Esophagus muscularis mucosa (tissue), 3 donors: Measurements from ENCODE around the gene DKKL1.

ENCODE experiments used
- POLR2A ChIP-seq: fragments of 450-650 bp; IDR thresholded peaks from one replicate; pipeline ENCODE4 v1.6.1; 2017; ENCODE audit warnings: antibody characterized with exemption, moderate library complexity, mild to moderate bottlenecking, low read depth
- TF ChIP-seq, protein P1 (sequence below), 3 experiments: fragments of 200-600 bp in 2 of 3; fragments of 450-650 bp in 1 of 3; sonication (generic) in 2 of 3; IDR thresholded peaks; one replicate each; pipeline ENCODE4 v1.5.1; 2017 to 2019; ENCODE audit warnings: antibody characterized with exemption in 3 of 3, mild to moderate bottlenecking in 2 of 3, moderate library complexity in 1 of 3

DNA sequence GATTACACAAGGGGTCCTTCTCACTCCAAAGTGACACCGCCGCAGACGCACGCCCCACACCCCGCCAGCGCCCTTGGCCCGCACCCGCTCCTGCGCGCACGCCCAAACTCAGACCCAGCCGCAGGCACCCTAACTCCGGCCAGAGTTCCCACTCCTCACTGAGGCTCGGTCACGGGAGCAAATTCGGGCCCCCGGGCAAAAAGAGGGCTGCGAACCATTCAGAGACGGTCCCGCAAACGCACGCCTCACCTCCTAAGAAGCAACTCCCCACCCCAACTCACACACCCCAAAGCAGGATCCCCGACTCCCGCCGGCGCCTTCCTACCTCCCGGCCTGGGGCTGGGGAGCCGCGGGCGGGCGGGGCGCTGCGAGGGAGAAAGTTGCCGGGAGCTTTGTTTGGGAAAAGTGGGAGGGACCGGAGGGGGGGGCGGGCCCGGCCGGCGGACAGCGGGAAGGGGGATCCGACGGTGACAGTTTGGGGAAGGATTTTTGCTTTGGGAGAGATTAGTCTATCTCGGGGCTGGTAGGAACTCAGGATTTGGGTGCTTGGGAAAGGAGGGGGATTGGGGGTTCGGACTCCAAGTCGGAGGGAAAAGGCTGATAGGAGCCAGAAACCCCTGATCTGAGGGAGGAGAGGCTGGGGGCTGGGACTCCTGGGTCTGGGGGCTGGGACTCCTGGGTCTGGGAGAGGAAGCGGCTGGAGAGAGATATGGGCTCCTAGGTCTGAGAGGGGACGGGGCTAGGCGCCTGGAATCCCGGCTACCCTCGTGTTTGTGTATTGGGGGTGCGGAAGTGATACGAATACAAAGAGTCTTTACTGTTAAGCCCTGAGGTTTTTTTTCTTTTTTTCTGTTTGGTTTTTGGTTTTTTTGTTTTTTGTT is 1.4 kb upstream of the DKKL1 start, which contains the start of gene TEAD2:
- TF ChIP-seq, protein P1, sequence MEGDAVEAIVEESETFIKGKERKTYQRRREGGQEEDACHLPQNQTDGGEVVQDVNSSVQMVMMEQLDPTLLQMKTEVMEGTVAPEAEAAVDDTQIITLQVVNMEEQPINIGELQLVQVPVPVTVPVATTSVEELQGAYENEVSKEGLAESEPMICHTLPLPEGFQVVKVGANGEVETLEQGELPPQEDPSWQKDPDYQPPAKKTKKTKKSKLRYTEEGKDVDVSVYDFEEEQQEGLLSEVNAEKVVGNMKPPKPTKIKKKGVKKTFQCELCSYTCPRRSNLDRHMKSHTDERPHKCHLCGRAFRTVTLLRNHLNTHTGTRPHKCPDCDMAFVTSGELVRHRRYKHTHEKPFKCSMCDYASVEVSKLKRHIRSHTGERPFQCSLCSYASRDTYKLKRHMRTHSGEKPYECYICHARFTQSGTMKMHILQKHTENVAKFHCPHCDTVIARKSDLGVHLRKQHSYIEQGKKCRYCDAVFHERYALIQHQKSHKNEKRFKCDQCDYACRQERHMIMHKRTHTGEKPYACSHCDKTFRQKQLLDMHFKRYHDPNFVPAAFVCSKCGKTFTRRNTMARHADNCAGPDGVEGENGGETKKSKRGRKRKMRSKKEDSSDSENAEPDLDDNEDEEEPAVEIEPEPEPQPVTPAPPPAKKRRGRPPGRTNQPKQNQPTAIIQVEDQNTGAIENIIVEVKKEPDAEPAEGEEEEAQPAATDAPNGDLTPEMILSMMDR (IDR thresholded peaks at IDR 0.05) = no peak
- no peak for TF ChIP-seq POLR2A
